GM23338 (cell line): ENCODE measurements around the gene SLC36A1.

ENCODE experiments used
- CREB1 ChIP-seq: fragments of 250-450 bp; sonication (Bioruptor Pico); IDR thresholded peaks from 2 replicates; pipeline ENCODE4 v1.5.0; 2020; ENCODE audit warnings: low read depth, mild to moderate bottlenecking, moderate library complexity
- EZH2 ChIP-seq: fragments of 200-600 bp; sonication (generic); IDR thresholded peaks from one replicate; pipeline ENCODE4 v1.8.0; 2017; ENCODE audit warnings: antibody characterized with exemption, mild to moderate bottlenecking, low read depth; ENCODE audit not compliant: unreplicated experiment
- EZH2phosphoT487 ChIP-seq: fragments of 200-600 bp; sonication (generic); IDR thresholded peaks from one replicate; pipeline ENCODE4 v1.8.1; 2018; ENCODE audit warnings: antibody characterized with exemption; ENCODE audit not compliant: unreplicated experiment
- JUNB ChIP-seq: IDR thresholded peaks from one replicate; pipeline ENCODE4 v1.6.1; 2016; ENCODE audit warnings: antibody characterized with exemption; ENCODE audit not compliant: unreplicated experiment
- NANOG ChIP-seq: IDR thresholded peaks from 2 replicates; pipeline ENCODE4 v1.6.1; 2016; ENCODE audit warnings: antibody characterized with exemption, borderline replicate concordance
- POLR2AphosphoS5 ChIP-seq: IDR thresholded peaks from 2 replicates; pipeline ENCODE4 v1.6.1; 2016; ENCODE audit warnings: antibody characterized with exemption, low read depth
- REST ChIP-seq: IDR thresholded peaks from one replicate; pipeline ENCODE4 v1.6.1; 2018; ENCODE audit warnings: antibody characterized with exemption; ENCODE audit not compliant: unreplicated experiment
- STAT1 ChIP-seq: IDR thresholded peaks from one replicate; pipeline ENCODE4 v1.6.1; 2016; ENCODE audit warnings: antibody characterized with exemption; ENCODE audit not compliant: unreplicated experiment
- ZNF114 ChIP-seq: fragments of 250-450 bp; sonication (Bioruptor Pico); IDR thresholded peaks from 2 replicates; pipeline ENCODE4 v1.5.0; 2020; ENCODE audit warnings: mild to moderate bottlenecking, moderate library complexity
- TF ChIP-seq, protein P1 (sequence below), 2 experiments: fragments of 200-600 bp in 1 of 2; sonication (generic) in 1 of 2; conservative IDR thresholded peaks; 2 replicates each; pipeline versions ENCODE4 v1.5.1 to v1.6.1; 2016 to 2017; ENCODE audit warnings: antibody characterized with exemption in 2 of 2, low read depth in 2 of 2, mild to moderate bottlenecking in 2 of 2, moderate library complexity in 1 of 2
- TF ChIP-seq, protein P2 (sequence below): IDR thresholded peaks from 2 replicates; pipeline ENCODE4 v1.6.1; 2016; ENCODE audit warnings: antibody characterized with exemption

DNA sequence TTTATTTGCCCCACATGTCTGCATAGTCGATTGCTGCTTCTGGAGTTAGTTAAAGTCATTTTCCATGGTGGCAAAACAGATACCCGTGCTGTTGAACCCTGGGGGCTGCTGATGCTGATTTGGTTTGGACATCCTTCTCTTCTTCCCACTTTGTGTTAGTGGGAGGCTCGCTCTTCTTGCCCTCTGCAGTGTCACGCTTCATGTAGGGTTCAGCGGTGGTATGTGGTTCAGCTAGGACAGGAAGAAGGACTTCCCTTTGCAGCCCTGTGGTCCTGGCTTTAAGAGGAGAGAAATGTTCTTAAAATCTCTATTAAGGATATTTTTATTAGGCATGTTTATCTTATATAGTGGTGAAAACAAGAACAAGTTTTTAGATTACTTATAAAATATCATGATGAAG is 36.2 kb downstream of the SLC36A1 start:
- no peak for TF ChIP-seq ZNF114
- TF ChIP-seq REST: no peak
- no peak for TF ChIP-seq POLR2AphosphoS5
- TF ChIP-seq, protein P1, sequence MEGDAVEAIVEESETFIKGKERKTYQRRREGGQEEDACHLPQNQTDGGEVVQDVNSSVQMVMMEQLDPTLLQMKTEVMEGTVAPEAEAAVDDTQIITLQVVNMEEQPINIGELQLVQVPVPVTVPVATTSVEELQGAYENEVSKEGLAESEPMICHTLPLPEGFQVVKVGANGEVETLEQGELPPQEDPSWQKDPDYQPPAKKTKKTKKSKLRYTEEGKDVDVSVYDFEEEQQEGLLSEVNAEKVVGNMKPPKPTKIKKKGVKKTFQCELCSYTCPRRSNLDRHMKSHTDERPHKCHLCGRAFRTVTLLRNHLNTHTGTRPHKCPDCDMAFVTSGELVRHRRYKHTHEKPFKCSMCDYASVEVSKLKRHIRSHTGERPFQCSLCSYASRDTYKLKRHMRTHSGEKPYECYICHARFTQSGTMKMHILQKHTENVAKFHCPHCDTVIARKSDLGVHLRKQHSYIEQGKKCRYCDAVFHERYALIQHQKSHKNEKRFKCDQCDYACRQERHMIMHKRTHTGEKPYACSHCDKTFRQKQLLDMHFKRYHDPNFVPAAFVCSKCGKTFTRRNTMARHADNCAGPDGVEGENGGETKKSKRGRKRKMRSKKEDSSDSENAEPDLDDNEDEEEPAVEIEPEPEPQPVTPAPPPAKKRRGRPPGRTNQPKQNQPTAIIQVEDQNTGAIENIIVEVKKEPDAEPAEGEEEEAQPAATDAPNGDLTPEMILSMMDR (conservative IDR thresholded peaks at IDR 0.05; ENCODE audit: low read depth in 2 of 2): no peak
- TF ChIP-seq NANOG: no peak
- no peak for TF ChIP-seq EZH2phosphoT487
- TF ChIP-seq, protein P2, sequence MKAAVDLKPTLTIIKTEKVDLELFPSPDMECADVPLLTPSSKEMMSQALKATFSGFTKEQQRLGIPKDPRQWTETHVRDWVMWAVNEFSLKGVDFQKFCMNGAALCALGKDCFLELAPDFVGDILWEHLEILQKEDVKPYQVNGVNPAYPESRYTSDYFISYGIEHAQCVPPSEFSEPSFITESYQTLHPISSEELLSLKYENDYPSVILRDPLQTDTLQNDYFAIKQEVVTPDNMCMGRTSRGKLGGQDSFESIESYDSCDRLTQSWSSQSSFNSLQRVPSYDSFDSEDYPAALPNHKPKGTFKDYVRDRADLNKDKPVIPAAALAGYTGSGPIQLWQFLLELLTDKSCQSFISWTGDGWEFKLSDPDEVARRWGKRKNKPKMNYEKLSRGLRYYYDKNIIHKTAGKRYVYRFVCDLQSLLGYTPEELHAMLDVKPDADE: no peak
- no peak for TF ChIP-seq EZH2
- no peak for TF ChIP-seq JUNB
- no peak for TF ChIP-seq CREB1
- TF ChIP-seq STAT1: no peak
